GM19397 (cell line): ENCODE data around the gene CST7.
"Not testable (repeated sequence)": the region's sequence is repeated elsewhere in the genome, so short reads cannot be mapped to it uniquely, and the experiment has no call there.

Source experiments
- ATAC-seq: cut with Tn5 transposase; IDR thresholded peaks from one replicate; pipeline ENCODE4 v1.9.1; 2021; ENCODE audit warnings: mild to moderate bottlenecking, moderate library complexity; ENCODE audit not compliant: unreplicated experiment

The CST7 gene

DNA sequence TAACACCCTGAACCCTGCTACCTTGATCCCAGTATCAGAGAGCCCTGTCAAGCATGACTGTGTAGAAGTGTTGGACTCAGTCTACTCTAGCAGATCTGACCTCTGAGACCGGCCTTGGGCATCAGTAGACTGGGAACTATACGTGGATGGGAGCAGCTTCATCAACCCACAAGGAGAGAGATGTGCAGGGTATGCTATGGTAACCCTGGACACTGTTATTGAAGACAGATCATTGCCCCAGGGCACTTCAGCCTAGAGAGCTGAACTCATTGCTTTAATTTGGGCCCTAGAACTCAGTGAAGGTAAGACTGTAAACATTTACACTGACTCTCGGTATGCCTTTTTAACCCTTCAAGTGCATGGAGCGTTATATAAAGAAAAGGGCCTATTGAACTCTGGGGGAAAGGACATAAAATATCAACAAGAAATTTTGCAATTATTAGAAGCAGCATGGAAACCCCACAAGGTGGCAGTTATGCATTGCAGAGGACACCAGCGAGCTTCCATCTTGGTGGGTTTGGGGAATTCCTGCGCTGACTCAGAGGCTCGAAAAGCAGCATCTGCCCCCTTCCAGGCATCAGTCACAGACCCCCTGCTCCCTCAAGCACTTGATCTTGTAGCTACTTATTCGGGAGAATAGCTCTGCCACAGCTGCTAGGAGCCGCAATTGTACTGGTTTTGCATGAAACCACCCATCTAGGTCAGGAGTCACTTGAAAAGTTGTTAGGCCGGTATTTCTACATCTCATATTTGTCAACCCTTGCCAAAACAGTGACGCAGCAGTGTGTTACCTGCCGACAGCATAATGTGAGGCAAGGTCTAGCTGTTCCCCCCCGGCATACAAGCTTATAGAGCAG lies 19.0 kb upstream of the CST7 start:
- not testable (repeated sequence) for ATAC-seq

DNA sequence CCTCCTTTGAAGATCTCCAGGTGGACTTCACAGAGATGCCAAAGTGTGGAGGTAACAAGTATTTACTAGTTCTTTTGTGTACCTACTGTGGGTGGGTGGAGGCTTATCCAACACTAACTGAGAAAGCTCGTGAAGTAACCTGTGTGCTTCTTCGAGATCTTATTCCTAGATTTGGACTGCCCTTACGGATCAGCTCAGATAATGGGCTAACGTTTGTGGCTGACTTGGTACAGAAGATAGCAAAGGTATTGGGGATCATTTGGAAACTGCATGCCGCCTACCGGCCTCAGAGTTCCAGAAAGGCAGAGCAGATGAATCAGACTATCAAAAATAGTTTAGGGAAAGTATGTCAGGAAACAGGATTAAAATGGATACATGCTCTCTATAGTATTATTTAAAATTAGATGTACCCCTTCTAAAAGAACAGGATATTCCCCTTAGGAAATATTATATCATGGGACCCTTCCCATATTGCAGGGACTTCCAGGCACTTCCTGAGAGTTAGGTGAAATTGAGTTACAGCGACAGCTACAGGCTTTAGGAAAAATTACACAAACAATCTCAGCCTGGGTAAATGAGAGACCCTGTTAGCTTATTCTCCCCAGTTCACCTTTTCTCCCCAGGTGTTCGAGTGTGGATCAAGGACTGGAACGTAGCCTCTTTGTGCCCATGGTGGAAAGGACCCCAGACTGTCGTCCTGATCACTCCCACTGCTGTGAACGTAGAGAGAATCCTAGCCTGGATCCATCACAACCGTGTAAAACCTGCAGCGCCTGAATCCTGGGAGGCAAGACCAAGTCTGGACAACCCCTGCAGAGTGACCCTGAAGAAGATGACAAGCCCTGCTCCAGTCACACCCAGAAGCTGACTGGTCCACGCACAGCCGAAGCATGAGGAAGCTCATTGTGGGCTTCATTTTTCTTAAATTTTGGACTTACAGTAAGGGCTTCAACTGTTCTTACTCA lies 18.1 kb upstream of the CST7 start:
- ATAC-seq: not testable (repeated sequence)

DNA sequence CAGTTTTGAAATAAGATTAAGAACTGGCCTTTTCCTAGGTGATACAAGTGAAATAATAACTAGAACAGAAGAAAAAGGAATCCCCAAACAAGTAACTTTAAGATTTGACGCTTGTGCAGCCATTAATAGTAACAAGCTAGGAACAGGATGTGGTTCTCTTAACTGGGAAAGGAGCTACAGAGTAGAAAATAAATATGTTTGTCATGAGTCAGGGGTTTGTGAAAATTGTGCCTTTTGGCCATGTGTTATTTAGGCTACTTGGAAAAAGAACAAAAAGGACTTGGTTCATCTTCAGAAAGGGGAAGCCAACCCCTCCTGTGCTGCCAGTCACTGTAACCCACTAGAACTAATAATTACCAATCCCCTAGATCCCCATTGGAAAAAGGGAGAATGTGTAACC lies 17.2 kb upstream of the CST7 start:
- ATAC-seq: not testable (repeated sequence)

DNA sequence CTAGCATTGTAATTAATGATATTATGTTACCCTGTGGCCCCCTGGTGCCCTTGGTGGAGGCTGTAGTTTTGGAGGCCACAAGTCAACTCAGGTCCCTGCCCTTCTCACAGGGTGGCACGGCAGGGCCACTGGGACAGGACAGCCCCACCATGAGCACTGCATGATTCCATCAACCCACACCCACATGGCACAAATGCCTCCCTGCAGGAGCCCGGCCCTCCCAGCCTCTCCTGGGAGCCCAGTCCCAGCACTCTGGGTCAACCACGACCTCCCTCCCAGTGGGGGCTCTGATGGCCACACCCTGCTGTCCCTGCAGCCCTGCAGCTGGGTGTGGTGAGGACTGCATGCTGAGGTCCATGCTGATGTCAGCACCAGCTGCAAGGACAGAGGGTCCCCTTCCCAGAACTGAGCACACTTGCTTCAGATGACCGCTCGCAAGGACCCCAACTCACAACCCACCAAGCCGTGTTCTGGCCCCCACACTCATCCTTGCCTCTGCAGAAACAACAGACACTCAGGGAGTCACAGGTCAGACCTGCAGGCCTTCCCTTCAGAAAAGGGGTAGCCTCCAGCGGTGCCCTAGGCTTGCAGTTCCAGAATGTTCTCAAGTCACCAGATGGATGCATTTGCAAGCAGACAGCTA lies 15.7 kb upstream of the CST7 start:
- no peak for ATAC-seq

DNA sequence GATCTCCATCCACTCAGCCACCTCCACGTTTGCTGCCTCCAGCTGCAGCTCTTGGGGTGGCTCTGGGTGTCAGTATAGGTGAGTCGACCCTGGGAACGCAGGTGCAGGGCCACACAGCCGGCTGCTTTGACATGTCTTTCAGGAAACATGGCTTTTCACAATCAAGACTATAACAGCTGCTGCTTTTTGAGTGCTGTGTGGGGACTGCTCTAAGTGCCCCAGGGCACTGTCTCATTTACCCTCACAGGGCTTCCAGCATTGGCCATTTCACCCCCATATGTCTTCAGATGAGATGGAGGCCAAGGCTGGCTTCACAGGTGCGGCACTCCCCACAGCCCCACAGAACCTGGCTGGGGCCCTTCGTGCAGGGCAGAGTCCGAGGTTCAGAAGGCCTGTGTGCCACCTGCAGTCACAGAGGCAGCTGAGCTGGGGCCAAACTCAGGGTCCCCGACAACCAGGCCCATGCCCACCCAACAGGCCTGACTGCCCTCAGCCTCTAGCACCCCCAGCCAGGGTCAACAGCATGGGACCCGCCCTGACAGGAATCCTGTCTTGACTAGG lies 14.9 kb upstream of the CST7 start:
- ATAC-seq: no peak

DNA sequence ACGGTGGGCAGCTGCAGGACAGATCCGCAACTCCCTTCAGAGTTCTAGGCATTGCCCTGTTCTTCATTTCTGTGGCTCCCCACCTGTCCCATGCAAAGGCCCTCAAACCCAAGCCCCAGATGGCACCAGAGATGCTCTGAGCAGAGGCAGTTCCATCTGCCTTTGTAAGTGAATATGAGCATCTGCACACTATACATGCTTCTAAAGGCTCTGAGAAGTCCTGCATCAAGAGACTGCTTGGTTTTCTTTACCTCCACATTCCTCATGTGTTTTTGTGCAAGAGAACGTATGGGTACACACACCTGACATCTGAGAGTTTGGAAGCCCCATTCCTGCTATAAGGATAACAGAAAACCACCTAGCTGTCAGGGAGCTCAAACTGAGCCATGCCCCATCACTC lies 14.4 kb upstream of the CST7 start:
- ATAC-seq: no peak

DNA sequence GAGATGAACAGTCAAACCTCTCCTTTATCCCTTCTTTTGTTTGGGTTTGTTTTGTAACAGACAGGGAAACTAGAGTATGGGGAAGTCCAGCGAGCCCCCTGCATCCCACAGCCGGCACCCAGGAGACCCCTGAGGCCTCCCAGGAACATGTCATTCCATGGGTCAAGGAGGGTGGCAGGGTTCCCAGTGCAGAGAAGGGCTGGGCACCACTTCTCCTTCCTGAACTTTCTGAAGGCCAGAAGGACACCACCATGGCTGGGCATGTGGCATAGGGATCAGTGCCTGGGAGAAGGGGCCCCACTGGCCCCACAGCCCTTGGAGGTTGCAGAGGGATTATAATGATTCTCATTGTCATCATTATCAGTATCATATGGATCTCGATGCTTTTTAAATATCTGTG lies 13.9 kb upstream of the CST7 start:
- ATAC-seq: no peak

DNA sequence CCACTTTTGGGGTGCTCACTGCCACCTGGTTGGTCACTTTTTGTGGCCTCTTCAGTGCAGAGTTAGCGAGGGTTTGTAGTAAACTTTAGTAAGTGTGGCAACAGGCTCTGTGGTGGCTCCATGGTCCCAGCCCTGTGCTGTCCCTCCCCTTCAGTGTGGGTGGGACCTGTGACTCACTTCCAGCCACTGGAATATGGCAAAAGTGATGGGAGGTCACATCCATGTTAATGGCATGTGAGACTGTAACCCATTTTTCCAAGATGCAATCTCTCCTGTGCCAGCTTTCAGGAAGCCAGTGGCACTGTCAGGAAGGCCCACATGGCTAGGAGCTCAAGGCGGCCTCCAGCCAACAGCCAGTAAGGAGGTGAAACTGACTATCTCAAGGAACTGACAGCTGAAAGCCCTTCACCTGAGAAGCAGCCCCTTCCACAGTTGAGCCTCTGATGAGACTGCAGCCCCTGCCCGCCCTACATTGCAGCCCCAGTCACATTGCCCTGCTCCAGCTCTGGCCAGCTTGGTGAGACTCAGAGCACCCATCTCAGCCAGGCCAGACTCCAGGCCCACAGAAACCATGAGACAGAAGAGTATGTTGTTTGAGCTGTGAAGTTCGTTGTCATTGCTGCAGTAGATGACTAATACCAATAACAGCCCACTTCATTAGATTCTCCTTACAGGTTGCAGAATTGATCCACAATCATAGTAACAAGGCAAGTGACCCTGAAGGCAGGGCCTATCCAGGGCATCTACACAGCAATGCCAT lies 13.1 kb upstream of the CST7 start:
- no peak for ATAC-seq

DNA sequence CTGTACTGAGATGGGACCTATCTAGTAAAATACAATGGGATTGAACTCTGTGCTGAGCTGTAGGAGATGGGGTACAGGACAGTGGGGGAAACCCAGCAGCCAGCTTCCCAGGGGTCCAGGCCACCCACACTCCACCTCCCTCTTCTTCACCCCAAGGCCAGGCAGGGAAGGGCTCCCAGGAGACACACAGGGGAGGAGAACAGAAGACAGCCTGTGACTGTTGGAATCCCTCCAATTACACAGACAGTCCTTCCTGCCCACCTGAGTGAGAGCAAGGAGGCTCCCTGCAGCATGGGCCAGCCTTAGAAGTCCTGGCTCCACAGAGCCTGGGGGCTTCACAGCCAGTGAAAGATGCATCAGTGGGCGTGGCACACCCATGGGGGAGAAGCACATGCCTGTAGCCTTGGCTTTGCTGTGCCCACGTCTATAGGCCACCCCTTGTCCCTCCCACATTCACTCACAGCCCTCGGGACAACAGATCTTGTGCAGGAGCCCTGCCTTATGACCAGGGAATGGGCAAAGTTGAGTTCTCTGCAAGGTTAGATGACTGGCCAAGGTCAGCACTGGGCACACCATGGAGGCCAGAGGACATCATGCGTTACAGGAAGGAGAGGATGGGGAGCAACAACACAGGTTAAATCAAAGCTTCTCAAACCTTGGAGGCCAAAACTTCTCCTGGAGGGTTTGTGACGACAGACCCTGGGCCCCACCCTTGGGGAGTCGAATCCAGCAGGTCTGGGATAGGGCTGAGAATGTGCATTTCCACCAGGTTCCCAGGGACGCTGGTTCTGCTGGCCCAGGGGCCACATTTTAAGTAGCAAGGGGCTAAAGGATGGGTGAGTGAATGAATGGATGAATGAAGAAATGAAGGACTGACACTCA lies 12.3 kb upstream of the CST7 start:
- ATAC-seq: no peak

DNA sequence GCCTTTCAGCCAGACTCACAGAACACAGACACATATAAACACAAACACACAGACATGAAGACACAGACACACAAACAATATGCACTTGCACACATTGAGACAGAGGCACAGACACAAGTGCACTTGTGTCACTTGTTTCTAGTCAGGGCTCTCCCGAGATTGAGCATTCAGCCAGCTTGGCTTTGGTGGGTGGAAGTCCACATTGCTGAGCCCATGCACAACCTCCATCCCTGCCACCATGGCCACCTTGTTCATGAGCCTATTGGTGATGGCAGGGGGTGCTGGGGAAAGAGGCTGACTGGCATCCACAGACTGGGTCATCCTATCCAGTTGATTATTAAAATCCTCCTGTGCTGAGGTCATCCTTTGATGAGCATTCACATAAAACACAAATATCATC lies 11.5 kb upstream of the CST7 start:
- no peak for ATAC-seq

DNA sequence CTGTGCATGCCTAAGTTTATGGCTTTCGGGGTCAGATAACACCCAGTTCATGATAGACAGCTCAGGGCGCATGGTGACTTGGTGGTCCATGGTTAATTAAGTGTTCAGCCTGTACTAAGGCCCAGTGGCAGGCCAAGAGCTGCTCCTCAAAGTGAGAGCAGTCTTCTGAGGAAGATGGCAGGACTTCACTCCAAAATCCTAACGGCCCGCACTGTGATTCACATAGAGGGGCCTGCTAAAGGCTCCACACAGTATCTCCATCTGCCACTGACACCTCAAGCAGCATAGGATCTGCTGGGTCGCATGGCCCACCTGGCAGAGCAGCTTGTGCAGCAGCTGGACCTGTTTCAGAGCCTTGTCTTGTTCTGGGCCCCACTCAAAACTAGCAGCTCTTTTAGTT lies 10.6 kb upstream of the CST7 start:
- no peak for ATAC-seq

DNA sequence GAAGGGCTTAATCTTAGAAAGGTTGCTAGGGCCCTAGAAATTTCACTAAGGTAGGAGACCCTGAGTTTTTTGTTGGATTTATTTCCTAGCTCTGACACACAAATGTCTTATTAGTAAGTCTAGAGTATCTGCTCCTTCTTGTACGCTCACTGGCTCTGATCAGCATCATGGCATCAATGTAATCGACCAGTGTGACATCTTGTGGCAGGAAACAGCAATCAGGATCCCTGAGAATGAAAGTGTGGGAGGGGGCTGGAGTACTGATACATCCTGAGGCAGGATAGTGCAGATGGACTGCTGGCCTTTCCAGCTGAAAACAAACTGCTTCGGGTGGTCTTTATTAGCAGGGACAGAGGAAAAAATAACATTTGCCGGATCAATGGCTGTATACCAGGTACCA lies 10.0 kb upstream of the CST7 start:
- no peak for ATAC-seq

DNA sequence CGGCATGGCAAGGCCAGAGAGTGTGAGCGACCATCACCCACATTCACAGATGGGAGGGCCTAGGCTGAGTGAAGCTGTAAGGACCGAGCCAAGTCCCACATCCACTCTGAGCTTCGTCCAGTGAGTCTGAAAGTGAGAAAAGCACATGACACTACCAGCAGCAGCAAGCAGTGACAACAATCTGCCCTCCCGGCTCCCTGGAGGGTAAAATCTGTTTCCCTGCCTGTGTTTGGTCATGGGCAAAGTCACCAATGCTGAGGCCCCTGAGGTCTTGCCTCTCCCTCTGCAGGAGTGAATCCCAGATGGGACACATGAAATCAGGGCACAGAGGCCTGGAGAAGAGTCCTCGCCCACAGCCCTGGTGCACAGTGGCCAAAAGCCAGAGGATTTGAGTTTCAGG lies 6.4 kb upstream of the CST7 start:
- no peak for ATAC-seq

DNA sequence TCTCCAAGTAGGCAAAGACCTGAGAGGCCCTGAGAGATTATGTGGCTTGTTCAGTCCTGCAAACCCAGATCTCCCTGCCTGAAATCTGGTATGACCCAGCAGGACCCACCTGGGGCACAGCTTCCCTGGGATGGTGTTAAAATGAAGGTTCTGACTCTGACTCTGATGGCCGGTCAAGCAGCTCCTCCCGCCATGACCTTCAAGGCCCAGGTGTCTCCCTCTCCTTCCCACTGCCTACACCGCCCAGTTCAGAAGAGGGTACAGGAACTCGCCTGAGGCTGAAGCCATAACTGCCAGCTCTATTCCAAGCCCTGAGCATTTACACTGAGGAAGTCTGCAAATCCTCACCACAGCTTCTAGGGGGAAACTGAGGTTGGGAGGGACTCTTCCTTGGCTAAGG lies 5.9 kb upstream of the CST7 start:
- ATAC-seq: no peak

DNA sequence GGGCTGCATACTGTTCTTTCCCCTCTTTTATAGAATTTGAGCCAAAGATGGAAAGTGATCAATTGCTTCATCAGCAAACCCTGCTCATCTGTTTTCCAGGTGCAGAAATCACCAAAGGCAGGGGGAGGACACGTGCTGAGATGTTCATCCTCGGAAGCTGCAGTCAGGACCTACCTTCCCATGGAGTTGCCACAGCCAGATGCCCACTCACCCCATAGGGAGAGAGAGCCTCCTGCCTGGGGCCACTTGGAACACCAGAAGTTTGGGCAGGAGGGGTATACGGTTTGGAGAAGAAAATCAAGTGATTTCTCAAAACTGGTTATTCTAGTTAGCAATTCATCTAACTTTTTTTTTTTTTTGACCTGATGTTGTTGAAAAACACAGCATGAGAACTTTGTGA lies 5.3 kb upstream of the CST7 start:
- no peak for ATAC-seq

DNA sequence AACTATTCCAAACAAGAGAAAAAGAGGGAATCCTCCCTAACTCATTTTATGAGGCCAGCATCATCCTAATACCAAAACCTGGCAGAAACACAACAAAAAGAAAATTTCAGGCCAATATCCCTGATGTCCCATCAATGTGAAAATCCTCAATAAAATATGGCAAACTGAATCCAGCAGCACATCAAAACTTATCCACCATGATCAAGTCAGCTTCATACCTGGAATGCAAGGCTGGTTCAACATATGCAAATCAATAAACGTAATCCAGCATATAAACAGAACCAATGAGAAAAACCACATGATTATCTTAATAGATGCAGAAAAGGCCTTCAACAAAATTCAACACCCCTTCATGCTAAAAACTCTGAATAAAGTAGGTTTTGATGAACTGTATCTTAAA lies 2.7 kb upstream of the CST7 start:
- not testable (repeated sequence) for ATAC-seq

DNA sequence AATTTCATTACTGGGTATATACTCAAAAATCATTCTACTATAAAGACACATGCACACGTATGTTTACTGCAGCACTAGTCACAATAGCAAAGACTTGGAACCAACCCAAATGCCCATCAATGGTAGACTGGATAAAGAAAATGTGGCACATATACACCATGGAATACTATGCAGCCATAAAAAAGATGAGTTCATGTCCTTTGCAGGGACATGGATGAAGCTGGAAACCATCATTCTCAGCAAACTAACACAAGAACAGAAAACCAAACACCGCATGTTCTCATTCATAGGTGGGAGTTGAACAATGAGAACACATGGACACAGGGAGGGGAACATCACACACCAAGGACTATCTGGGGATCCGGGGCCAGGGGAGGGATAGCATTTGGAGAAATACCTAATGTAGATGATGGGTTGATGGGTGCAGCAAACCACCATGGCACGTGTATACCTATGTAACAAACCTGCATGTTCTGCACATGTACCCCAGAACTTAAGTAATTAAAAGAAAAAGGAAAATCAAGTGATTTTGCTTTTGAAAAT lies 602 bp upstream of the CST7 start:
- ATAC-seq: not testable (repeated sequence)

DNA sequence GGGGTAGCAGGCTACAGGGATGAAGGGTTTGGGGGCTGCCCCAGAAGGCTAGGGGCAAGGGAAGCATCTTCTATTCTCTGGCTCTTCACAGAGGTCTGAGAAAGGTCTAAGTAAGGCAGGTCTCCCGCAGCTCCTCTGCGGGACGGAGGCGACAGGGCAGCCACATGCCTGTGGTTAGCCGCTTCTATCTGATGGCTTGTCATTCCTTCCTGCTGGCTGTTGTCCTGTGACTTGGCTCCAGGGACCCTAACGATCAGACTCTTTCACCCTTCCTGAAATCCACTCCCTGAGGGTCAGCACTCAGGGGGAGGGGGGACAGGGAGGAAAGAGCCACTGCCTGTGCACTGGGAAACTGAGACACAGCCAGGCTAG lies 673 bp downstream of the CST7 start:
- no peak for ATAC-seq

DNA sequence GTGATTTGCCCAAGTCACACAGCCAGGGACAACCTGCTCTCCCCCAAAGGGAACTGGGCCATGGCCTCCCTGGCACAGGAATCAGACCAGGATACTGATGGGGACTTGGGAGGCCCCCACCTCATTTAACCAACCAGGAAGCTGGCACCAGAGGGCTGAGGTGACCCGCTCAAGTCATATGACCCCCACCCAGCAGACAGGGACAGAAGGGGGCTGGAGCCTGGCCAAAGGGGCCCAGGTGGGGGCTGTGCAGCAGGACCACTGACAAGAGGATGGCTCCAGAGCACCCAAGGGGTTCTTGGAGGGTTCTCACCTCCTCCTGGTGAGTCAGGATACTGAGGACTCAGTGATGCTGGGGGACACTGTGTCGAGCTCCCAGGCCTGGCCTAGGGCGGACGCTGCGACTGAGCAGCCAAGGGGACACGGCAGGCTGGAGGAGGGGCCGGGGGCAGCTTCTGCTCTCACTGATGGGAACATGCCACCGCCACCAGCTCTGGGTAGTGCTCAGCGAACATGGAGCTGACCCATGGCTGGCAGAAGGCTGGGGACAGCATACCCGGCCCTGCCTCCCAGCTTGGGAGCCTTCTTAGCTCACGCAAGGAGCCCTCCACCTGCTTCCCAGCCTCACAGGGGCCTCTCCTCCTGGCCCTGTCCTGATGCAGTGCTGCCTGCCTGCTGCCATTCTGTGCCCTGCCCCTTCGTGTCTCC lies 1.2 kb downstream of the CST7 start:
- no peak for ATAC-seq
